ENCODE data around the gene PSTPIP1. TPM values are rescaled to one million over a fixed set of nuclear protein-coding genes. Genes with fewer than 3 reads are reported as not detected.

PSTPIP1 gene
- total and polyA plus RNA-seq, 10 of the 15 experiments (the other 5 are each of a cell fraction or from before 2014, with no cell fraction given): 0.50 to 29.3 (median 14.5) TPM

DNA sequence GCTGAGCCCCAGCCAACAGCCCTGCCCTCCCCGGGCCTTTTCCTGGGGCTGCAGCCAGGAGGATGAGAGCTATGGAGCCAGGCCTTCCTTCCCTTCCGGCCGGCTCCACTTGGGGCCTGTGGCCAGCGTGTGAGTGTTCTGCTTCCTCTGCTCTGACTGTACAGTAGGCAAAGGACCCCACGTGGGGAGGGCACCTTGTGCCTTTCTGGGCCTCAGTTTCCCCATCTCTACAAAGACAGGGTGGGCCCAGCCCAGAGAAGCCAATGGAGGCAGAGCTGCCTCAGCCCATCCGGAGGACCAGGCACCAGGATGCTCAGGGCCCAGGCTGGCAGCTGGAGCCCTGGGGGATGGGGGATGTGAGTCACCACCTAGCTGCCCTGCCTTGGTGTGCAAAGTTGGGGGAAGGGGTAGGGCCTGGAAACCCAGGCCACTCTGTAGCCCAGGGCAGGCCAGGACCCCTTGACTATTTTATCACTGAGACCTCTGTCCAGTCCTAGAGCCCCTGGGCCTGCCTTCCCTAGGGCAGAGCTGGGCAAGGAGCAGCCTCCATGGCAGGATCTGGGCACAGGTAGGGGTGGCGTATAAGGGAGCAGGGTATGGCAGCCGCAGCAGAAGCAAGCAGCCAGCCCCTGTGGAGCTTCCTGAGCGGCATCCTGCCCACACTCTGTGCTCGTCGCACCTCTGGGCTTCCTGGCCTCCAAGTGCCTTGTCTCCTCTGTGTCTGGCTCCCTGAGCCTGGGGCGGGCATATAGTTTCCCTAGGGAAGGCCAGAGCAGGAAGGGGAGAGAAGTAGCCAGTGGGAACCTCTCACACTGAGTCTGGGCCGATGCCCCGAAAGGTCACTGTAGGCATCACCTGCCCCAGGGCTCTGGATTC is 1.8 kb downstream of the PSTPIP1 start:
- BruUV-seq (replicated peaks): no TSS peak
- Histone ChIP-seq H3K9ac (ENCODE audit: control insufficient read depth, insufficient read depth, low read length) (no peak overlapping the region; the same call in 1 of the 2 replicates), H3K9me3 (replicated peaks; ENCODE audit: control insufficient read depth, insufficient read depth, low read length) (no peaks in the 10 kb centered on the region), H3K36me3 (ENCODE audit: control insufficient read depth in 2 of 2, insufficient read depth in 2 of 2, low read length in 1 of 2) (no peaks in the 10 kb centered on the region), H3K79me2 (ENCODE audit: control insufficient read depth, insufficient read depth, low read length) (peaks cover 6% of the 10 kb centered on the region), H3K4me3 (peak overlapping the region; percentile 68), H3K27me3 (replicated peaks in 1 of 2; ENCODE audit: control insufficient read depth in 2 of 2, insufficient read depth in 2 of 2, low read length in 1 of 2) (no peaks in the 10 kb centered on the region), H3K4me2 (ENCODE audit: control insufficient read depth, insufficient read depth) (peak overlapping the region; percentile 72), H2AFZ (ENCODE audit: control insufficient read depth, low read depth, low read length) (no peak overlapping the region), H3K27ac (ENCODE audit: control insufficient read depth, insufficient read depth) (peak overlapping the region; percentile 35), H3K4me1 (ENCODE audit: control insufficient read depth, insufficient read depth, low read length) (peaks cover 28% of the 10 kb centered on the region), H4K20me1 (ENCODE audit: control insufficient read depth, insufficient read depth) (no peaks in the 10 kb centered on the region)
- SMC1A ChIA-PET (ENCODE audit: uncharacterized antibody, unreplicated experiment): interaction anchor here (1.4 to 7.8 kb wide), 8 partner anchors 9 to 72 kb away, joined by 4 to 99 read pairs (median 10); no protein-coding TSS in a partner anchor
- in situ Hi-C loops (cut with MboI) (no loop called here), intact Hi-C loops (cut with micrococcal nuclease; ENCODE audit: unreplicated experiment) (no loop called here)
- RAD21 ChIA-PET (ENCODE audit: unreplicated experiment): interaction anchor here (0.6 to 4.1 kb wide), 7 partner anchors 9 to 27 kb away, joined by 3 to 42 read pairs (median 6); no protein-coding TSS in a partner anchor
- ATAC-seq: no peak
- WGBS (ENCODE audit: insufficient coverage, insufficient replicate concordance, low lambda C conversion rate, missing lambda C conversion rate): 89% methylated on average over 14 of the region's 14 CpGs
- POLR2A ChIA-PET: interaction anchor here (1.3 to 4.4 kb wide), 6 partner anchors 9 to 22 kb away, joined by 3 to 32 read pairs (median 16); no protein-coding TSS in a partner anchor
- TF ChIP-seq SPI1 (IDR thresholded peaks at IDR 0.05; ENCODE audit: borderline replicate concordance, insufficient read depth, low read depth, low read length): no peak
- FAIRE-seq: no peak
- CTCF ChIA-PET: interaction anchor here (1.1 to 5.9 kb wide), 8 partner anchors 8 to 846 kb away, joined by 3 to 42 read pairs (median 4); no protein-coding TSS in a partner anchor
- no peak for DNase-seq (ENCODE audit: low read depth, low spot score)

DNA sequence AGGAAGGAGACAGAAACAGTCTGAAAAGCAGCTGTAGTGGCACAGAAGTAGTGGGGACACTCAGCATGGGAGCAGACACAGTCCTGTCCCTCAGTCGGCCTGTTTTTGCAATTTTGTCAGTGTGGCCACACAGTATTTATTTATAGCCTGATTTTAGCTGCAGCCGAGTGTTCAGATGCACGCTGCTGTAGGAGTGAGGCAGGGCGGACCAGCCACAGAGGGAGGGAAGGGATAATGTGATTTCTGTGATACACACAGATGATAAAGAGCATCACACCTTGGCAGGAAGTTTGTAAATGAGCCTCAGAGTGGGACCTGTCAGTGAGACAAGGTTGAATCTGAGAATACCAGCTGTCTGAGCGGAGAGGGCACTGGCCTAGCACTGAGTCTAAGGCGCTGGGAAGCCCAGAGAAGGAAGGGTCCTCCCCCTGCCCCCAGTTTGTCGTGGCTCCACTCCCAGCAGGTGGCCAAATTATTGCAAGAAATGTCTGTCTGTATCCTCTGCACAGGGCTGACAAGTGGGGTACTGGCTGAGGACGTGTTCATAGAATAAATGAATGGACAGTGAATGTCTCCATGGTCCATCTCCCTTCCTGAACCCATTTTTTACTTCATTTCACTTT is 3.8 kb downstream of the PSTPIP1 start:
- no peaks in the 10 kb centered on the region for H3K36me3 ChIP-seq (ENCODE audit: control insufficient read depth in 2 of 2, insufficient read depth in 2 of 2, low read length in 1 of 2)
- ATAC-seq: no peak
- TF ChIP-seq ZNF384 (IDR thresholded peaks at IDR 0.05; ENCODE audit: borderline replicate concordance, low read depth, low read length) (no peak), CEBPB (IDR thresholded peaks at IDR 0.05; ENCODE audit: borderline replicate concordance in 1 of 2, low read depth in 2 of 2, low read length in 2 of 2) (no peak), USF2 (IDR thresholded peaks at IDR 0.05; ENCODE audit: borderline replicate concordance, low read depth, low read length) (no peak), TCF12 (IDR thresholded peaks at IDR 0.05; ENCODE audit: low read depth, low read length) (no peak), DPF2 (IDR thresholded peaks at IDR 0.05) (no peak), ZNF217 (IDR thresholded peaks at IDR 0.05) (no peak), SIN3A (IDR thresholded peaks at IDR 0.05; ENCODE audit: low read depth, low read length) (no peak), CBX5 (IDR thresholded peaks at IDR 0.05; ENCODE audit: low read depth) (no peak), ZNF207 (IDR thresholded peaks at IDR 0.05; ENCODE audit: borderline replicate concordance) (no peak)
- ChIA-PET RAD21 (ENCODE audit: unreplicated experiment) (interaction anchor here (1.0 to 4.1 kb wide), 13 partner anchors 10 to 544 kb away, joined by 3 to 42 read pairs (median 4); no protein-coding TSS in a partner anchor), POLR2A (interaction anchor here (0.9 to 4.3 kb wide), 6 partner anchors 11 to 26 kb away, joined by 3 to 32 read pairs (median 6); no protein-coding TSS in a partner anchor), SMC1A (ENCODE audit: uncharacterized antibody, unreplicated experiment) (interaction anchor here (0.8 to 7.8 kb wide), 12 partner anchors 8 to 183 kb away, joined by 3 to 99 read pairs (median 8); no protein-coding TSS in a partner anchor), CTCF (interaction anchor here (0.5 to 5.9 kb wide), 11 partner anchors 8 to 270 kb away, joined by 3 to 42 read pairs (median 4); no protein-coding TSS in a partner anchor)
- in situ Hi-C loops (cut with MboI): no loop called here
- H3K4me1 ChIP-seq (ENCODE audit: control insufficient read depth, insufficient read depth, low read length): peaks cover 45% of the 10 kb centered on the region
- WGBS (ENCODE audit: insufficient coverage, insufficient replicate concordance, low lambda C conversion rate, missing lambda C conversion rate): 96% methylated on average over 8 of the region's 8 CpGs
- peaks cover 6% of the 10 kb centered on the region for H3K79me2 ChIP-seq (ENCODE audit: control insufficient read depth, insufficient read depth, low read length)
- FAIRE-seq: no peak
- no peak overlapping the region for H2AFZ ChIP-seq (ENCODE audit: control insufficient read depth, low read depth, low read length)
- no peak overlapping the region for H3K9ac ChIP-seq (ENCODE audit: control insufficient read depth, insufficient read depth, low read length)
- H3K27me3 ChIP-seq (replicated peaks in 1 of 2; ENCODE audit: control insufficient read depth in 2 of 2, insufficient read depth in 2 of 2, low read length in 1 of 2): no peaks in the 10 kb centered on the region
- H4K20me1 ChIP-seq (ENCODE audit: control insufficient read depth, insufficient read depth): no peaks in the 10 kb centered on the region
- no peak overlapping the region for H3K4me3 ChIP-seq
- intact Hi-C loops (cut with micrococcal nuclease; ENCODE audit: unreplicated experiment): no loop called here
- no peak for DNase-seq (ENCODE audit: low read depth, low spot score)
- no peaks in the 10 kb centered on the region for H3K9me3 ChIP-seq (replicated peaks; ENCODE audit: control insufficient read depth, insufficient read depth, low read length)
- H3K27ac ChIP-seq (ENCODE audit: control insufficient read depth, insufficient read depth): no peak overlapping the region
- no TSS peak for BruUV-seq (replicated peaks)
- no peak overlapping the region for H3K4me2 ChIP-seq (ENCODE audit: control insufficient read depth, insufficient read depth)
